GM23248 (cell line): ENCODE results near the gene FRMD3.

Source experiments
- EZH2 ChIP-seq: fragments of 200-600 bp; sonication (generic); IDR thresholded peaks from 2 replicates; pipeline ENCODE4 v1.6.1; 2018; ENCODE audit warnings: antibody characterized with exemption, mild to moderate bottlenecking; ENCODE audit not compliant: insufficient read depth, poor library complexity, severe bottlenecking
- EZH2phosphoT487 ChIP-seq: fragments of 200-600 bp; sonication (generic); IDR thresholded peaks from 2 replicates; pipeline ENCODE4 v1.6.1; 2018; ENCODE audit warnings: antibody characterized with exemption, moderate library complexity, mild to moderate bottlenecking, low read depth; ENCODE audit not compliant: insufficient read depth

DNA sequence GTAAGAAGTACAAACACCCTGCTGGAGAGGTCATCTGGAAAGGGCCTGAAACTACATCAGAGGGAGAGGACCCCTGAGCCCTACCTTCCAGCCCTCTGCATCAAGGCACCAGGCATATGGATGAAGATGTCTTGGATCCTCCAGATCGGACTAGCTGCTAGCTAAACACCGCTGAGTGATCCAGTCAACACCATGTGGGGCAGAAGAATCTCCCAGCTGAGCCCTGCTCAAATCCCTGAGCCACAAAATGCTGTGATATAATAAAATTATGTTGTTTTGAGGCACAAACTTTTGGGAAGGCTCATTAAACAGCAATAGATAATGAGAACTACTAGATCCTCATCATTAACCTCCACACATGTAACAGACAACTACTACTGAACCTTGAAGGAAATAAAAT is 155.2 kb downstream of the FRMD3 start:
- TF ChIP-seq EZH2: no peak
- no peak for TF ChIP-seq EZH2phosphoT487
